Erythroblast (primary cell): ENCODE measurements around the gene HIF1A.

ENCODE experiments used
- GATA1 ChIP-seq: IDR thresholded peaks from 2 replicates; pipeline ENCODE4 v1.6.1; 2011; ENCODE audit warnings: low read depth, mild to moderate bottlenecking, control low read depth, low read length, moderate library complexity
- POLR2A ChIP-seq: IDR thresholded peaks from 2 replicates; pipeline ENCODE4 v1.6.1; 2011; ENCODE audit warnings: mild to moderate bottlenecking, low read length

DNA sequence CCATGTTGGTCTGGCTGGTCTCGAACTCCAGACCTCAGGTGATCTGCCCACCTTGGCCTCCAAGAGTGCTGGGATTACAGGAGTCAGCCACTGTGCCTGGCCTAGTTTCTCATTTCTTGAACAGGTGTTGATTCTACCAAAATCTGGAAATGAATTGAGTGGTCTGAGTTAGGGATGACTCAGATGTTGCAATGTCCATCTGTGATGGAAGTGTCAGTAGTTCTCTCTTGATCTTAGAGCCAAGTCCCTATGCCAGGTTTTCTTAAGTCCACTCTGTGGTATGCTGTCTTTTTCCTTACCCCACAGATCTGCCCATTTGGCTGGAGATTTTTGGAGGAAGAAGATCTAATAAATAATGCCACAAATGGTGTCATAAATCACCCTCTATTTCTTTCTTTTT lies 79.5 kb downstream of the HIF1A start:
- TF ChIP-seq POLR2A (no peak), GATA1 (no peak)
